Measurements from ENCODE around the gene PLEK.
"Not testable (repeated sequence)": the region's sequence is repeated elsewhere in the genome, so short reads cannot be mapped to it uniquely, and the experiment has no call there.

PLEK gene

GRCh38 chr2:68378779-68379178, 13.7 kb downstream of the PLEK start:
- not testable (repeated sequence) for H2AFZ ChIP-seq (ENCODE audit: low read depth, low read length); H3K4me1 ChIP-seq (ENCODE audit: insufficient read depth, low read length); H3K27me3 ChIP-seq (ENCODE audit: insufficient read depth, low read length); H3K36me3 ChIP-seq (ENCODE audit: insufficient read depth, low read length); H3K9me3 ChIP-seq (ENCODE audit: low read length); H3K4me3 ChIP-seq (ENCODE audit: low read length)

- Histone ChIP-seq H3K4me3 (ENCODE audit: low read length) (no peak overlapping the region), H3K27me3 (ENCODE audit: insufficient read depth, low read length) (peaks cover 9% of the 10 kb centered on the region), H3K4me1 (ENCODE audit: insufficient read depth, low read length) (no peaks in the 10 kb centered on the region), H2AFZ (ENCODE audit: low read depth, low read length) (no peak overlapping the region), H3K9me3 (ENCODE audit: low read length) (no peaks in the 10 kb centered on the region), H3K36me3 (ENCODE audit: insufficient read depth, low read length) (no peaks in the 10 kb centered on the region)
These were observed 14.2 kb downstream of the PLEK start for GRCh38 chr2:68379184-68379708.

GRCh38 chr2:68383778-68384177, 18.7 kb downstream of the PLEK start:
- H3K4me3 ChIP-seq (ENCODE audit: low read length) = no peak overlapping the region
- no peak overlapping the region for H2AFZ ChIP-seq (ENCODE audit: low read depth, low read length)
- H3K36me3 ChIP-seq (ENCODE audit: insufficient read depth, low read length) = no peaks in the 10 kb centered on the region
- H3K27me3 ChIP-seq (ENCODE audit: insufficient read depth, low read length) = peaks cover 9% of the 10 kb centered on the region
- H3K9me3 ChIP-seq (ENCODE audit: low read length) = no peaks in the 10 kb centered on the region
- H3K4me1 ChIP-seq (ENCODE audit: insufficient read depth, low read length) = no peaks in the 10 kb centered on the region

GRCh38 chr2:68384485-68385107, 19.5 kb downstream of the PLEK start:
- Histone ChIP-seq H3K4me3 (ENCODE audit: low read length) (no peak overlapping the region), H3K4me1 (ENCODE audit: insufficient read depth, low read length) (no peaks in the 10 kb centered on the region), H3K9me3 (ENCODE audit: low read length) (no peaks in the 10 kb centered on the region), H2AFZ (ENCODE audit: low read depth, low read length) (no peak overlapping the region), H3K27me3 (ENCODE audit: insufficient read depth, low read length) (peaks cover 9% of the 10 kb centered on the region), H3K36me3 (ENCODE audit: insufficient read depth, low read length) (no peaks in the 10 kb centered on the region)

- H3K4me1 ChIP-seq (ENCODE audit: insufficient read depth, low read length) = no peaks in the 10 kb centered on the region
- H3K4me3 ChIP-seq (ENCODE audit: low read length) = no peak overlapping the region
- H3K27me3 ChIP-seq (ENCODE audit: insufficient read depth, low read length) = peaks cover 3% of the 10 kb centered on the region
- no peaks in the 10 kb centered on the region for H3K9me3 ChIP-seq (ENCODE audit: low read length)
- H3K36me3 ChIP-seq (ENCODE audit: insufficient read depth, low read length) = no peaks in the 10 kb centered on the region
- H2AFZ ChIP-seq (ENCODE audit: low read depth, low read length) = no peak overlapping the region
These were observed 20.3 kb downstream of the PLEK start for GRCh38 chr2:68385220-68385906.

GRCh38 chr2:68385907-68386287, 20.8 kb downstream of the PLEK start:
- no peaks in the 10 kb centered on the region for H3K9me3 ChIP-seq (ENCODE audit: low read length)
- no peak overlapping the region for H2AFZ ChIP-seq (ENCODE audit: low read depth, low read length)
- no peaks in the 10 kb centered on the region for H3K4me1 ChIP-seq (ENCODE audit: insufficient read depth, low read length)
- H3K4me3 ChIP-seq (ENCODE audit: low read length) = no peak overlapping the region
- H3K36me3 ChIP-seq (ENCODE audit: insufficient read depth, low read length) = no peaks in the 10 kb centered on the region
- H3K27me3 ChIP-seq (ENCODE audit: insufficient read depth, low read length) = peaks cover 3% of the 10 kb centered on the region

GRCh38 chr2:68386365-68386764, 21.3 kb downstream of the PLEK start:
- no peaks in the 10 kb centered on the region for H3K36me3 ChIP-seq (ENCODE audit: insufficient read depth, low read length)
- no peaks in the 10 kb centered on the region for H3K4me1 ChIP-seq (ENCODE audit: insufficient read depth, low read length)
- H3K4me3 ChIP-seq (ENCODE audit: low read length) = no peak overlapping the region
- no peak overlapping the region for H2AFZ ChIP-seq (ENCODE audit: low read depth, low read length)
- H3K27me3 ChIP-seq (ENCODE audit: insufficient read depth, low read length) = no peaks in the 10 kb centered on the region
- H3K9me3 ChIP-seq (ENCODE audit: low read length) = no peaks in the 10 kb centered on the region

GRCh38 chr2:68387408-68388350, 22.6 kb downstream of the PLEK start:
- no peaks in the 10 kb centered on the region for H3K9me3 ChIP-seq (ENCODE audit: low read length)
- no peak overlapping the region for H3K4me3 ChIP-seq (ENCODE audit: low read length)
- no peaks in the 10 kb centered on the region for H3K4me1 ChIP-seq (ENCODE audit: insufficient read depth, low read length)
- H2AFZ ChIP-seq (ENCODE audit: low read depth, low read length) = no peak overlapping the region
- H3K27me3 ChIP-seq (ENCODE audit: insufficient read depth, low read length) = no peaks in the 10 kb centered on the region
- no peaks in the 10 kb centered on the region for H3K36me3 ChIP-seq (ENCODE audit: insufficient read depth, low read length)

GRCh38 chr2:68388358-68388757, 23.3 kb downstream of the PLEK start:
- H3K36me3 ChIP-seq (ENCODE audit: insufficient read depth, low read length) = no peaks in the 10 kb centered on the region
- no peak overlapping the region for H3K4me3 ChIP-seq (ENCODE audit: low read length)
- H3K27me3 ChIP-seq (ENCODE audit: insufficient read depth, low read length) = no peaks in the 10 kb centered on the region
- H2AFZ ChIP-seq (ENCODE audit: low read depth, low read length) = no peak overlapping the region
- H3K4me1 ChIP-seq (ENCODE audit: insufficient read depth, low read length) = no peaks in the 10 kb centered on the region
- H3K9me3 ChIP-seq (ENCODE audit: low read length) = no peaks in the 10 kb centered on the region

- H3K4me1 ChIP-seq (ENCODE audit: insufficient read depth, low read length) = no peaks in the 10 kb centered on the region
- H3K4me3 ChIP-seq (ENCODE audit: low read length) = no peak overlapping the region
- H3K27me3 ChIP-seq (ENCODE audit: insufficient read depth, low read length) = no peaks in the 10 kb centered on the region
- H3K9me3 ChIP-seq (ENCODE audit: low read length) = no peaks in the 10 kb centered on the region
- no peaks in the 10 kb centered on the region for H3K36me3 ChIP-seq (ENCODE audit: insufficient read depth, low read length)
- H2AFZ ChIP-seq (ENCODE audit: low read depth, low read length) = no peak overlapping the region
These were observed 23.7 kb downstream of the PLEK start for GRCh38 chr2:68388772-68389171.

GRCh38 chr2:68390114-68390513, 25.0 kb downstream of the PLEK start:
- Histone ChIP-seq H3K9me3 (ENCODE audit: low read length) (no peaks in the 10 kb centered on the region), H3K27me3 (ENCODE audit: insufficient read depth, low read length) (no peaks in the 10 kb centered on the region), H3K36me3 (ENCODE audit: insufficient read depth, low read length) (no peaks in the 10 kb centered on the region), H3K4me3 (ENCODE audit: low read length) (no peak overlapping the region), H3K4me1 (ENCODE audit: insufficient read depth, low read length) (no peaks in the 10 kb centered on the region), H2AFZ (ENCODE audit: low read depth, low read length) (no peak overlapping the region)

GRCh38 chr2:68390586-68390985, 25.5 kb downstream of the PLEK start:
- Histone ChIP-seq H3K9me3 (ENCODE audit: low read length) (no peaks in the 10 kb centered on the region), H3K4me3 (ENCODE audit: low read length) (no peak overlapping the region), H2AFZ (ENCODE audit: low read depth, low read length) (no peak overlapping the region), H3K4me1 (ENCODE audit: insufficient read depth, low read length) (no peaks in the 10 kb centered on the region), H3K27me3 (ENCODE audit: insufficient read depth, low read length) (peaks cover 3% of the 10 kb centered on the region), H3K36me3 (ENCODE audit: insufficient read depth, low read length) (no peaks in the 10 kb centered on the region)

- H3K27me3 ChIP-seq (ENCODE audit: insufficient read depth, low read length) = peaks cover 5% of the 10 kb centered on the region
- H3K4me1 ChIP-seq (ENCODE audit: insufficient read depth, low read length) = no peaks in the 10 kb centered on the region
These were observed 26.0 kb downstream of the PLEK start for GRCh38 chr2:68391099-68391498.

More at GRCh38 chr2:68391099-68391498, 26.0 kb downstream of the PLEK start:
- Histone ChIP-seq H2AFZ (ENCODE audit: low read depth, low read length) (no peak overlapping the region), H3K9me3 (ENCODE audit: low read length) (no peaks in the 10 kb centered on the region), H3K36me3 (ENCODE audit: insufficient read depth, low read length) (no peaks in the 10 kb centered on the region), H3K4me3 (ENCODE audit: low read length) (no peak overlapping the region)

All from neuron (in vitro differentiated cells).